GM18517 (cell line): ENCODE results near the gene CAPN9.

Experiments
- ATAC-seq: cut with Tn5 transposase; IDR thresholded peaks from one replicate; pipeline ENCODE4 v1.9.1; 2021; ENCODE audit warnings: mild to moderate bottlenecking, moderate library complexity; ENCODE audit not compliant: unreplicated experiment

The CAPN9 gene

DNA sequence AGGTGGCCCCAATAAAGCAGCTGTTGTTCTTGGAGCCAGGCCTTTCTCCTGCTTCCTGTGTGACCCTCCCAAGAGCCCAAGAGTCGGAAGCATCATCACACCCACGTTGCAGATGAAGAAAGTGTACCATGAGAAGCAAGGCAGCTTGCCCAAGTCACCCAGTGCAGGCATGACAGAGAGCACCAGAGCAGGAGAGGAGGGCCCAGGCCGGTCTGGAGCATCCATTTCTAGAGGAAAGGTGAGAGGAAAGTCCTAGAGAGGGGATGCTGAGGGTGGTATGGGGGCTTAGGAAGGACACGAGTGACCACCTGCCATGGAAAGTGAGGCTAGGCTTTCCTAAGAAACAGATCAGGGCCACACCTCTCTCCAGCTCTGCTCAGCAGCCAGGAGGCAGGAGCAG is 74.2 kb downstream of the CAPN9 start:
- ATAC-seq, result no peak

DNA sequence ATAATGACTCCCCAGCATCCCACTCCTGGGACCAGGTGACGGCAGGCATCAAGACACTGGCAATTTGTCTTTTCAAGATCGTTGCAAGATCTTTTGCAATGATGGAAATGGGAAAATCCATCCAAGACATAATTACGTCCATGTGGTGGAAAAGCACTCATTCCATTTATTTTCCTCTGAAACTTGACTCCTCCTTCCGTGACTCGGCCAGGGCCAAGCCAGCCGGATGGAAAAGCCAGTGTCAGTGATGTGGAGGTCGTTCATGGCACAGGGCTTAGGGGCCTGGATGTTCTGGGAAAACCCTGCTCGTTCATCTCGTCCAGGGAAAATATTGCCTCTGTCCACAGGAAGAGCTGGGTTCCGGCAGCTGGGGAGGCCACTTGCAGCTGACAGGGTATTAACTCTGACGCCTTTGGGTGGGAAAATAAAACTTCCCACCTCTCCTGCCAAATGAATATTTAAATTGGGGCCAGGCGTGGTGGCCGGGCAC is 74.9 kb downstream of the CAPN9 start:
- no peak for ATAC-seq

DNA sequence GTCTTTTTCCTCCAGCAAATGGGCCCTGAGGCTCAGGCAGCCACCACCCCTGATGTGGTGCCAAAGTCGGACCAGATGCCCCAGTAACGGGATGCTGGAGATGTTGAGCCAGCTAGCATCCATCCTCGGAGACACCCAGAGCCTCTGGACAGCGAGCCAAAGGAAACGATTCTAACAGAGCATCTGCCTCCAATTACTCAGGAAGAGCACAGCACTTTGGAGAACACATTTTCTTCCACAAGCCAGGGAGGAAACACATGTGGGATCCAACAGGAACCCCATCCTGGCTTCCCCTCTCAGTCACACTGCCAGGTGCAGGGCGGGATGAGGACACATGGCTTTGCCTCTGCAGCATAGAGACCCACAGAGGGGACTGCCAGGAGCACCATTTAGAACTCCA is 76.2 kb downstream of the CAPN9 start:
- ATAC-seq, result no peak

DNA sequence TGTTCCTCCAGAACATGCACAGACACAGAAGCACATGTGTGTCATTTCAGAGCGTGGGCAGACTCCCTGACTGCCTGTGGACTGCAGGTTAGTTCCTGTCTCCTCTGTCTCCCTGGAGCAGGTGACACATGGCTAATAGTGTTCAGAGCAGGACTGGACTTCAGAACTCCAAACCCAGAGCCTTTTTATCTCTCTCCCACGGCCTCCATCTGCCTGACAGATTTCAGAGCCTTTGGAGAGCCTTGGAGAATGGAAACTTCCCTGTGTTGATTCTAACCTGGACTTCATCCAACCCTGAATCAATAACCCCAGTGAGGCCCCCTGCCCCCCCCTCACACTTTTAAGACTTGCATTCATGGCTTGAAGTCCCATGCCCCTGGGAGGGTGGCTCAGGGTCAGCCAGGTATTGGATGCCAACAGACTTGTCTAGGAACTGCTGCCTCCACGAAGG is 76.8 kb downstream of the CAPN9 start:
- ATAC-seq, result no peak

DNA sequence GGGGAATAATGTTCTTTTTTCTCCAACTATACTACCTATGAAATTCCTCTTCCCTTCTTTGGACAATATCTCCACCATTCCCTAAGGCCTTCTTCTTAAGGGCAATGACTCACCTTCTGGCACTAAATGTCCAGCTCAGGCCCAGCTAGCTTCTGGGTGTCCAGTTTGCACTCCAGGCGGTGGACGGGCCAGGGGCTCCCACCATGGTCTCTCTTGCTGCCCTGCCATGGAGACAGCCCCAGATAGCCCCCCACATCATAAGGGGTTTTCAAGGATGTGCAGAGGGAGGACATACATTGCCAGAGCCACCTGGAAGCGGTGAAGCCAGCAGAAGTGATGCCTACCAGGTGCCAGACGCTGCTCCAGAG is 77.3 kb downstream of the CAPN9 start:
- ATAC-seq, result no peak

DNA sequence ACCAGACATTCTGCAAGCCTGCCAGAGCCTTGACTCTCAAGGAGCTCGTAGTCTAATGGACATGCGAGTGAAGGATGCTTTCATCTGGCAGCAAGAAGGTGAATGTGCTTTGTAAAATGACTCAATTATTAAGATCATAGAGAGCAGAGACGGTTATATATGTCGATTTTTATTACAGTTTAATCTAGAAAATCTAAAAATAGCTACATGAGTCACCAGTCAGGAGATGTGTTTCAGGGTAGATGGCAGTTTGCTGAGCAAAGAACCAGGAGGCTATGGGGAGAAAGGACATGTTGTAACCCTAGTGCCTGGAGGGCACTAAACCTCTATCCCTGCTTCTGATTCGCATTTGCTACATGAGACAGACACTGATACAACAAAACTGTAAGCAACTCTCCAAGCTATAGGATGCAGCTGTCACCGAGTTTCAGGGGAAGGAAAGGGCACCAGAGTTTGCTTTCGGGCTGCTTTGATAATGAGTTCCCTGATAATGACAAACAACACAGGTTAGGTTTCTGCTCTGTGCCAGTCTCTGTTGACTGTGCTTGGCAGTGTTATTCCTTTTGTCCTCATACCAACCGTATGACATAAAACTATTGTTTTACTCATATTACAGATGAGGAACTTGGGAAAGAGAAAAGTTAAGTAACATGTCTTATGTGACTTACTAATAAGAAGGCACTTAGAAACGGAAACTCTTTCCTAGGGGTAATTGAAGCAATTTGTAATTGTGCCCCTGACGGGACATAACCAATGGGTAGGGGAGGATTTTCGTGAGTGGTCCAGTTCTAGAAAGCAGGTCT is 77.9 kb downstream of the CAPN9 start:
- ATAC-seq, result no peak

DNA sequence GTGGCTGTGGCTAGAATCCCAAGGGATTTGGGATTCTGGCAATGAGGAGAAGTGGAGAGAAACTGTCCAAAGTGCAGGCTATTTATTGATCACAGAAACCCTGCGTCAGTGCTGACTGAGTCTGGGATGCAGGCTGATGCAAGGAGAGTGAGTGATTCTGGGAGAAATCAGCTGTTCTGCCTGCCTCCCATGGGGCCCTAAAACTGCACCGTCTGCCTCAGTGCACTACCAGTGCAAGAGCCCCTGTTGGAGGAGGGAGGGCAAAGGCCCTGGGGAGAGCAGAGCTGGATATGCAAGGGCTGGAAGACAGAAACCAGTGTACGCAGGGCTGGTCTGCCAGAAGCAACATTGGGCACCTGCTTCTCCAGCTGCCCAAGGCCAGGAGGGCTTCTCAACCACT is 78.6 kb downstream of the CAPN9 start:
- no peak for ATAC-seq

DNA sequence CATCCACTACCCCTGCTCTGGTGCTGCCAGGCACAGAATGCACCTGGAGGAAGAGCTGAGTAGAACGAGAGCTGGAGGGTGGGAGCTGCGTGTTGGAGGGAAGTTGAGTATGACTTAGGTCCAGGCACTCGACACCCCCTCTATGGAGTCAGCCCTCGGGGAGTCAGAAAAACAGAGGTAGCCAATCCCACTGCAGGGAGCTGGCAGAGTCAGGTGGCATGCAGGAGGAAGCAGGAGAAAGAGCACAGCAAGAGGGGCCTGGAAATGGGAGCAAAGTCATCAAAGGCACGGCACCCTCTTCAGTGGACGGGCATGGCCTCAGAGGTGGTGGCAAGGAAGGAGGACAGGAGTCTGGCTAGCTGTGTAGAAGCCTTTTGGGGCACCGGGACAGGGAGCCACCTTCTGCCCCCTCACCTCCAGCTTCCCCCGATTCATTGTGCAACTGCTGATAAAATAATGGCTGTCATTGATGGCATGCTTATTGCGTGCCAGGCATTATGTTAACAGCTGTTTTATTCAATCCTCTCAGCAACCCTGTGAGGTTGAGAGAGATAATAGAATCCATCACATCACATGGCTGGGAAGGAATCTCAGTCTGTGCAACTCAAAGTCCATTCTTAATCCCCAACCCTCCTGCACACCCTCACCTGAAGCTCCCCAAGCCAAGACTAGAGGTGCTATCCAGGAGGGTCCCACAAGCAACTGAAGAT is 79.1 kb downstream of the CAPN9 start:
- ATAC-seq, result no peak

DNA sequence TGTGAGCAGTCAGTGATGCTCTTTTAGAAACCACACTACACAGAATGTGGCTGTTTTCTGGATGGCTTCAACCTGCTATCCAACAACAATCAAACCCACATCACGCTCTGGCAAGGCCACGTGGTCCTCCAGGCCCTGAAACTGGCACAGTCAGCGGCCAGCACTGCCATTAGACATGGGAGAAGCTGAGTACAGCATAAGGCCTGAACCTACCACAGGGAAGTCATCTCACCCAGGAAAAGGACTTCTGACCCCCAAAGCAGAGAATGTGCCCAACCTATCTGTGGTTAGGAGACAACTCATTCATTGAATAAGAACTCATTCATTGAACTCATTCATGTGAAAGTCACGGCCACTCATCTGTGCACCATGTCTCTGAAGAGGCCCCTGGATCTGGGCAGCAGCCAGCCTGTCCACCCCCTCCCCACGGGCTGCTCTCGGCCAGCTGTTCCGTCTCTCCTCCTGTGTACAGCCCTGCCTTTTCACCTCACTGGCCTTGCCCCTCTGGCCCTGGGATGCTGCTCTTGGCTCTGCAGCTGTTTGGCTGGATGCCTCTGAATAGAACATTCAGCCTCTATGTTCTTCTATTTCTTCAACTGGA is 80.0 kb downstream of the CAPN9 start:
- ATAC-seq, result no peak

DNA sequence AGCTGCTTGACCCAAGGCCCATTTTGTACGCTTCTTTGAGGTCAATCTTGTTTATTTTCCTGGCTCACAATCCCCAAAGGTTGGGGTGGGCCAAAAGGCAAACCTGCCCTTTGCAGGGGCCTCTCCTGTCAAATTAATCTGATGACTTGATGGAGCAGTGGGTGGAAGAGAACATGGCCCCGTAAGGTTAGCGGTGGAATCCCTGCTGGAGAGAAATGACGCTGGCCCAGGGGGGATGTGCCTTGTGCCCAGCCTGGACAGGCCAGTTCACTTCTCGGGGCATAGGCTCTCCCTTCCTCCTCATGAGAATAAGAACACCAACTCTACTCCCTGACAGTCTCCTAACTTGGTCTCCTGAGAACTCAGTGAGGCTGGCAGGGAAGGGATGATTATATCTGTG is 80.6 kb downstream of the CAPN9 start:
- ATAC-seq, result no peak

DNA sequence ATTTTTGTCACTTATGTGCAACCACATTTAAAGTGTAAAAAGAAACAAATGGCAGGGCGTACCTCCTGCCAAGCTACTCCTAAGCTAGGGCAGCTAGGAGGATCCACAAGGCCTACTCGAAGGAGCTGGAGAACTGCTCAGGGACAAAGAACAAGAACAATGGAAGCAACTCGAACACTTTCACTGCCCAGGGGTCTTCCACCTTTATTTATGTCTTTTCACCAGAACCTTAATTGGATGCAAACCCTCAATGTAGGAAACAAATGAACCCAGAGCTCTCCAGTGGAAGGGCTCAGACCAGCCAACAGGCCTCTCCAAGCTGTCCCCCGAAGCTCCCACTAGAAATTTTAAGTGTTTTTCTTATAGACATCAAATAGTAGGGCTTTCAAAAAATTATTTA is 81.2 kb downstream of the CAPN9 start:
- ATAC-seq, result no peak

DNA sequence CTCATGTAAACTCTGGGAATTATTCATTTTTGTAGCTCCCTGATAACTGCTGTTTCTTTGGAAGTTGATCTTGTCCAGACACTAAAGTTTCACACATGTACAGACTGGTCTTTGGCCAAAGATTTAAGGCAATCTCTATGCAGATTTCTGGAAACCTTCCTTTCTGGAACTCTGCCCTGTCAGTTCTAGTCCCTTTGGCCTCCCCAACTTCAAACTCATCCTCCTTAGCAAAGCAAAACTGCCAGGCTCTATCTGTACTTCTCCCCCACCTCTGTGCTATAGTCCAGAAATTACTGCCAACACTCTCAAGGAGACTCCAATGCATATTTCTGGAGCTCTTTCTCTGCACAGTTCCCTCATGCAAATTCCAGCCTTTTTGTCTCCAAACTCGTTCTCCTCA is 84.6 kb downstream of the CAPN9 start:
- no peak for ATAC-seq

DNA sequence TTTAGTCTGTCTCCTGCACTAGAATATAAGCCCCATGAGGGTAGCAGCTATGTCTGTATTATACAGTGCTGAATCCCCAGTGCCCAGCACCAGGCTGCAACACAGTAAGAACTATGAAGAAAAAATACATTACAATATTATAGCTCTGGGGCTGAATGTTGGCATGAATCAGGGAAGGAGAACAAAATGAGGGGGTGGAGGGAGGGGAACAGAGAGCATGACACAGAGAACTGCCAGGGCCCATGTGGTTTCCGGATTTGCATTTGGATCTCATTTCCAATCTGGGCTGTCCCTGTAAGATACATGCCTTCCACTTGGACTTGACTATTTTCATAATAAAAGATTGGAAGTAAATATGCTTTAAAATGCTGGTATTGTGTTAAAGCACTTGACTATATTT is 85.3 kb downstream of the CAPN9 start:
- no peak for ATAC-seq

DNA sequence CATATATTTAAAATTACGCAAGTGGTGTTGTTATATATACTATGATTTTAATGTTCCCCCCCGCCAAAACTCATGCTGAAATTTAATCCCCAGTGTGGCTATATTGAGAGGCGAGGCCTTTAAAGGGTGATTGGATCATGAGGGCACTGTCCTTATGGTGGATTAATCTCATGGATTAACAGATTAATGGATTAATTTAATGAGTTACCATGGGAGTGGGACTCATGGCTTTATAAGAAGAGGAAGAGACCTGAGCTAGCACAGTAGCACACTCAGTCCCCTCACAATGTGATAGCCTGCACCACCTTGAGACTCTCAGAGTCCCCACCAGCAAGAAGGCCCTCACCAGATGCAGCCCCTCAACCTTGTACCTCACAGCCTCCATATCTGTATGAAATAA is 86.3 kb downstream of the CAPN9 start:
- ATAC-seq, result no peak

DNA sequence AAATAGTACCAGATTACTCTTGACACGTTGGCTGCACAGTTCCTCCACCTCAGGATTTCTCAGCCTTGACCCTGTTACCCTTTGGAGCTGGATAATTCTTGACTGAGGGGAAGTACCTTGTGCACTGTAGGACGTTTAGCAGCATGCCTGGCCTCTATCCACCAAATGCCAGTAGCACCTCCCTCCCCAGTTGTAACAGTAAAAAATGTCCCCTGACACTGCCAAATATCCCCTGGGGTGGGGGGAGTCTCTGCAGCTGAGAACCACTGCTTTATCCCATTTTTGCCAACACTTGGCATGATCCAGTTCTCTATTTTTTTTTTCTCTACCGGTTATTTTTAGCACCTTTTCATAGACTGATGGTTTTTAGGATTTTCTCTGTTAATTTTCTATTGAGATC is 87.1 kb downstream of the CAPN9 start:
- ATAC-seq, result no peak

DNA sequence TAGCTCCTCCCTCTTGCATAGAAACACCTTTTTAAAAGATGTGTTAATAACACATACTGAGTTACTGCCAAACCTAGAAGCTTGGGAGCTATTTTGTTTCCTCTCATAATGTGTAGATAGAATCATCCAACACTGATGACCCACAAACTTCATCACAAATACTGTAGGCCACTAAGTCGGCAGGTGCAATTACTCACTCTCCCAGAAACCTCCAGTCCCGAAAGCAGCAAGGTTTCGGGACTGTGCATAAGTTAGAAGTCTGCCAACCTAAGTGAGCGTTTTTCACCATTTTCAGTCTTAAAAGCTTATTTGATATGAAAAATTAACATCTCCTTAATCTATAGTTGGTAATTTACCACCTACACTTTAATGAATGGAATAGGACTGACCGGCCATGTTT is 89.2 kb downstream of the CAPN9 start:
- no peak for ATAC-seq

DNA sequence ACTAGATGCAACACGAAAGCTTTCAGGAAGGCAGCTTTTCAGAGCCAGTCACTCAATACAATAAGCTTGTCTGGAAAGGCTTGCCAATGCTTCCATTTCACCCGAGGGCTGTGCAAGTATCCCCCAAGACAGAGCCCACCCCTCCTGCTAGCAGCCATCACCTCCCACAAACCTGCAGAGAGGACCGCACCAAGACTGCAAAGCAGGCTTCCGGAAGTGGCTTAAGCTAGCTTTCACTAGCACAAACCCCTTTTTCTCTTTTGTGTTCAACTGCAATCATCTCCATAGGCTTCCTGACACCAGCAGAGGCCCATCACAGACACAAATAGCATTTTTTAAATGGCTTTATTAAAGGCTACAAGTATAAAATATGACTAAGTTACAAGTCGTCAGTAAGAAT is 89.6 kb downstream of the CAPN9 start:
- no peak for ATAC-seq

DNA sequence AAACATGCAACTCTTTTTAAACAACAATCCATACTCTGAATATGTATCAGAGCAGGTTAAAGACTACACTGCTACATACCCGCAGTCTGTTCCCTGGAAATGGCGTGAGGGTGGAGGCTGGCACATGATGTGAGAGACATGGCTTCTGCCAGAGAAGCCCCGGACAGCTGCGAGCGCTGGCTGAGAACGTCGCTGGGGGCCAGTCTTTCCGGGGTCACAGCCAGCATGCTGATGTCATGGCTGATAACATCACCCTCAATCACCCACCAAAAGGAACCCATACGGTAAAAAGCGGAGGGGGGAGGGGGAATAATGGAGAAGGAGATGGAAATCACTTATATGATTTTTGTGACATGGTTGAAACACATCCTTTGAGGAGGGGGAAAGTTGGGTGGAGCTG is 92.0 kb downstream of the CAPN9 start:
- ATAC-seq, result no peak

DNA sequence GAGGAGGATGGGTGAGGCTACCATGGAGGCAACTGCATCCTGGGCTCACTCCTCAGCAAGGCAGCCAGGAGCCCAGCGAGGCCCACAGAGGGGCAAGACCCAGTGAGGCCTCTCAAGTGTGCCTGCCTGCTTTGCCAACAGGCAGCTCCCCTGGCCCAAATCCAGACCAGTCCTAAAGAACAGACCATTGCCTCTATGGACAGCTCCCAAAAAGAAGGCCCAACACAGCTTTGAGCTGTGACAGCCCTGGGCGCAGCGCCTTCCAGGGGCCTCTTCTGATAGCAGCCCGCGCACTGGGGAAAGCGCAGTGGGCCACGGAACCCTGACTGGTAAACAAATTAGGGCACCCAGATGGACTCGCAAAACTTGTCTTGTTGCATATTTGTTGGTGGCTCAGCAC is 95.6 kb downstream of the CAPN9 start:
- ATAC-seq, result no peak

DNA sequence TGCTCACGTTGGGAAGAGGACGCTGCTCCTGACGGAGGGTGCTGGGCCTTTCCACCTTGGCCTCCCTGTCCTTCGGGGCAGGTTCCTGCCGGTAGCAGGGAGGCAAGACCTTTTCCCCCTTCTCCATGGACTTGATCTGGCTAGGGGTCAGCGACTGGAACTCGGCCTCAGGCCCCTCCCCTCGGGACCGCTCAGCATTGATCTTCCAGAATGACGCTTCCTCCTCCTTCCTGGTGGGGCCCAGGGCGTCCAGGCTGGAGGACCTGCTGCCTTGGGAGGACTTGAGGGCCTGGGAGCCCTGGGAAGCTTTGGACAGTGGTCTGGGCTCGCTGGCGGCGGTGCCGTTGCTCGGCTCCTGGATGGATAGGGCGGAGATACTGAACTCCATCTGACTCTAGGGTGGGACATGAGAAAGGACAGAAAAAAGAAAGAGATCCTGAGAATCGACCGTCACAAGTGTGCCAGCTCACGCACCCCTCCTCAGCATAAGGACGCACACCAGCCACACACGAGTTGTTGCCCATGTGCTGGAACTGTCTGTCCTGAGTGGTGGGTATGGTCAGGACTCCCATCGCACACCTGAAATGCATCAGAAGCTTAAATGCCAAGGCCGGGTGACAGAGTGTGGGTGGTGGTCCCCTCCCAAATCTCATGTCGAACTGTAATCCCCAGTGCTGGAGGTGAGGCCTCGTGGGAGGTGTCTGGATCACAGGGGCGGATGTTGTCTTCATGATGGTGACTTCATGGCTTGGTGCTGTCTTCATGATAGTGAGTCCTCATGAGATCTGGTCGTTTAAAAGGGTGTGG is 96.5 kb downstream of the CAPN9 start:
- ATAC-seq, result no peak

DNA sequence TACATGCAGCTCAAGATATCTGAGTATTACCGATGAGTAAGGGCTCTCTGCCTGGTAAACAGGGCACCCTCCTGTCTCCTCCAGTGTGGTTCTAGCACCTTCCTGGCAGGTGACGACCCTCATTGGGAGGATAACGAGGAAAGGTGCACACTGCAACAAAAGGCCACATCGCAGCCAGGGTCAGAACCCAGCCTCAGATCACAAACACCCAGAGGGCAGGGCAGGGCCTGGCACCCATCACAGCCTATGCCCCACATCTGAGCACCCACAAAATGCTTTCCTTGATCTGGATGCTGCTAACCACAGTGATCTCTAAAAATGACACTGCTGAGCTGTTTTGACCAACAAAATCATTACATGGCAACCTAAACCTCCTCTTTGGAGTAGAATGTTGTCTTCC is 97.4 kb downstream of the CAPN9 start:
- ATAC-seq, result no peak
